GM19238 (cell line): Measurements from ENCODE around the gene DEDD.

Experiments used
- DNase-seq: peaks from one replicate; pipeline ENCODE4 v3.0.0; 2011; ENCODE audit warnings: low spot score; ENCODE audit not compliant: insufficient read length

The DEDD gene

GRCh38 chr1:161132410-161133219 is at the start of gene DEDD:
Gene DEDD (minus strand): TSS chr1:161132667. CDS start chr1:161124462, 8,205 bp downstream.
- DNase-seq, result peak; percentile 91

GRCh38 chr1:161182214-161182613 is 49.7 kb upstream of the DEDD start:
- no peak for DNase-seq

GRCh38 chr1:161180639-161181038 is 48.2 kb upstream of the DEDD start:
- no peak for DNase-seq

DNA sequence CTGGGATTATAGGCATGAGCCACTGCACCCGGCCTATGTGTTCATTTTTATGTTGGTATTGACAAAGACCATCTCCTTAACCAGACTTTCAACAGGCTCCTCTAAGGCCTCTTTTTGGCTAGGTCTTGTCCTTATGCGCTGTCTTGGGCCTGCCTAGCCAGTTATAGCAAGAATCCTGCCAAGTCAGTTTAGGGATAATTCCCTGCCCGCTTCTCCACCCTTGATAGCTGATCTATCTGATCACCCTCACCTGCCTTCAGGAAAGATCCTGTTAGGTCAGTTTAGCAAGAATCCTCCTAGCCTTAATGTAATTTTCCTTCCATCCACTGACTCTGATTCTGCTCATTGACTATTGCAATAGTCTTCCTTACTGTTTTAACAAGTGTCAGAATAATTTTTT is 47.2 kb upstream of the DEDD start:
- no peak for DNase-seq

- no peak for DNase-seq
Measured at GRCh38 chr1:161177936-161178244, 45.4 kb upstream of the DEDD start.

GRCh38 chr1:161177112-161177935 is 44.9 kb upstream of the DEDD start, which contains the start of gene B4GALT3:
Gene B4GALT3 (minus strand): TSS chr1:161177507. CDS start chr1:161176060, 1,447 bp downstream.
- DNase-seq, result peak; percentile 92

GRCh38 chr1:161176468-161177111 is 44.1 kb upstream of the DEDD start:
- no peak for DNase-seq

- no peak for DNase-seq
Measured at GRCh38 chr1:161175771-161176453, 43.4 kb upstream of the DEDD start.

DNA sequence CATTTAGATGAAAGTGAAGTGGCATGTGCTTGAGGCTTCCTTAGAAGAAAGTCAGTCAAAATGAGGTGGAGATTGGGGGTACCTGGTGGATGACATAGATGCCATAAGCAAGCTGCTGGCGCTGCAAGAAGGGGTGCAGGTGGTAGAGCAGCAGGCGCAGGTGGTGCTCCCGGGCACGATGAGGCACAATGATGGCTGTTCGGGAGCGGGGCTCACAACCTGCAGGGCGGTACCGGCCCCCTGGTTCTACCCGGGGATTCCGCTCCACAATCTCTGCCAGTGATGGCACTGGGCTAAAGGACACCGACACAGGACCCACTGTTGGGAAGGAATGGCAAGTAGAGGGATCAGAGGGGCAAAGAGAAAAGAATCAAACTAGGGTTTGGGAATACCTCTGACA is 42.4 kb upstream of the DEDD start:
- no peak for DNase-seq

GRCh38 chr1:161173711-161174110 is 41.2 kb upstream of the DEDD start:
- DNase-seq, result no peak

DNA sequence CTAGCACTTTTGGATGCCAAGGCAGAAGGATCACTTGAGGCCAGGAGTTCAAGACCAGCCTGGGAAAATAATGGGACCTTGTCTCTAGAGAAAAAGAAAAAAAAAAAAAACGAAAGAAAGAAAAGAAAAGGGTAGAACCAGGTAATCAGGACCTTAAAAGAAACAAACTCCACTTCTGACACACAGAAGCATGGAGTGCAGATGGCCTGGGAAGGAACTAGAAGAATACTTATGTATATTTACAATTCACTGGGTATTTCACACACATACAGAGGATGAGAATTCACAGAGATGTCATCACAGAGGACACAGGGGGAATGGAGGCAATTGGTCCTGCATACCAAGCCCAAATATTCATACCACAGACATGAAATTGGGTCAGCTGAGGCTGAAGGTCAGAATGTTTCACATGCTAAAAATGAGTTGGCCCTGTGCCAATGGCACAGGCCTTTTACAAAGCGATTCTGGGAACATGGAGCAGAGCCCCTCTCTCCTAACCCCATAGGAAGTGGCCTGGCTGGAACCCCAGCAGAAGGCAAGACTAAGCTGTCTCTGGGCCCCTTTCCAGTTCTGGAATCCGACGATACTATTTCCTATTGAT is 40.4 kb upstream of the DEDD start:
- no peak for DNase-seq

- DNase-seq, result no peak
Measured at GRCh38 chr1:161172349-161172748, 39.9 kb upstream of the DEDD start.

GRCh38 chr1:161171696-161172095 is 39.2 kb upstream of the DEDD start:
- no peak for DNase-seq

- DNase-seq, result no peak
Measured at GRCh38 chr1:161171191-161171590, 38.7 kb upstream of the DEDD start.

DNA sequence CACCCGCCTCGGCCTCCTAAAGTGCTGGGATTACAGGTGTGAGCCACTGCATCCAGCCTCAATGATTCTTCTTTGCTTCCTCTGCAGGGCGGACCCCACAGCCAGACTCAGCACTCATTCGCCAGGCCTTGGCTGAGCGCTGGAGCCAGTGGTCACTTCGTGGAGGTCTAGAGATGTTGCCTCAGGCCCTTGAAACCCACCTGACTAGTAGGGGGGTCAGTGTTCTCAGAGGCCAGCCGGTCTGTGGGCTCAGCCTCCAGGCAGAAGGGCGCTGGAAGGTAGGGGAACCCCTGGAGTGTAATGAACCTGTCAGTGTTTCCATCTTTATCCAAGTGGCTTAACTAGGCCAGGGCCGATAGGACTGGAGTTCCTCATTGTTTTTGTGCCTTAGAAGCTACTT is 36.4 kb upstream of the DEDD start:
- DNase-seq, result no peak

- no peak for DNase-seq
Measured at GRCh38 chr1:161166669-161167548, 34.4 kb upstream of the DEDD start.

GRCh38 chr1:161165742-161166668 is 33.5 kb upstream of the DEDD start, which contains the start of gene PPOX:
Gene PPOX (plus strand): TSS chr1:161166426. CDS start chr1:161166848, 422 bp downstream.
- peak; percentile 89 for DNase-seq

GRCh38 chr1:161164901-161165610 is 32.6 kb upstream of the DEDD start:
- DNase-seq, result no peak
